Measurements from ENCODE around the gene GALNT18.
A peak's percentile ranks its signal among the peaks of the same experiment; 100 is the strongest.

GALNT18 gene

DNA sequence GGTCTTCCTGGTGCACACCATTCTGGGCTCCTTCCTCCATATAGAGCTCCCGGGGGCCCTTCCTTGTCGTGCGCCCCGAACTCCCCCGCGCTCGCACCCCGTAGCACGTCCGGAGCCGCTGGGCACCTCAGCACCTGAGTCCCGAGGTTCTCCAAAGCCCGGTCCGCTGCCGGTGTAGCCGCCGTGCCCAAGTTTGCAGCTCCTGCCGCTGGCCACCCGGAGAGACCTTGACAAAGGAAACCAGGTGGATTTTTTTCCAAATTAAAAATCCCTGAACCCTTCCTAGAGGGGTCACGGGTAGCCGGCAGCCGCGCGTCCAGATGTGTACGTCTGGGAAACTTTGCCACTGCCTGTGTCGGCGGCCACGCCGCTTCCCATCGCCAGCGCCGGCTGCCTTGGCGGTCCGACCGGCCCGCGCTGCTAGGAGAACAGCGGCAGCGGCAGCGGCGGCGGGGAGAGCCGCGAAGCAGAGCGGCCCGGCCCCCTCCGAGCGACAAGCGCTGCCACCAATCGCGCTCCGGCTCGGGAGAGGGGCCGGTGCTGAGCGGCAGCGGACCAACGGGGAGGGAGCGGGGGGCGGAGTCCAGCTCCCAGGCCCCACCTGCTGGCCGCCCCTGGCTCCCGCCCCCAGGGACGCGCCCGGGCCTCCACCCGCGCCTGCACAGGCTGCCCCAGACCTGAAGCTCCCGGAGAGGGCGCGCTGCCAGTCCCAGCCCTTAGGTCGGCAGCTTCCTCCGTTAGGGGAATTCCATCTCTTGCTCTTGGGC, at the start of gene GALNT18:
GALNT18 (minus strand) TSS at position 433 of the 767 bp plus-strand sequence.
- peak; percentile 86 for DNase-seq (ENCODE audit: low read depth)

DNA sequence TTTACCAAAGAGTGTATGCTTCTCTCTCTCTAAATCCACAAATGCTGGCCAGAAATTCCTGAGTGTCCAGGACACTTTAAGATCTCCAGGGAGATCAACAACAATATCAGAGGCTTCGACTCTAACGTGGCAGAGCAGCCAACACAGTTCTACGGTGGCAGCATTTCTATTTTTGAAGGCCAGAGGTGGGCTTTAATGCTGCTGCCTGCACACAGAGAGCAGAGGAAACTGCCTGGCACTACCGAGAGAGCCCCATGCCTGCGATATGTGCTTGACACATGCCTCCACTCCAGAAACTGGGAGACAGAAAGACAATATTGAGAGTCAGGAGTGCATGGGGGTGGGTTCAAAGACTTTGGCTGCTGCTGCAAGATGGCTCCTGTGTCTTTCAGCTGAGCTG, 48.8 kb upstream of the GALNT18 start:
- DNase-seq (ENCODE audit: low read depth), result no peak

DNA sequence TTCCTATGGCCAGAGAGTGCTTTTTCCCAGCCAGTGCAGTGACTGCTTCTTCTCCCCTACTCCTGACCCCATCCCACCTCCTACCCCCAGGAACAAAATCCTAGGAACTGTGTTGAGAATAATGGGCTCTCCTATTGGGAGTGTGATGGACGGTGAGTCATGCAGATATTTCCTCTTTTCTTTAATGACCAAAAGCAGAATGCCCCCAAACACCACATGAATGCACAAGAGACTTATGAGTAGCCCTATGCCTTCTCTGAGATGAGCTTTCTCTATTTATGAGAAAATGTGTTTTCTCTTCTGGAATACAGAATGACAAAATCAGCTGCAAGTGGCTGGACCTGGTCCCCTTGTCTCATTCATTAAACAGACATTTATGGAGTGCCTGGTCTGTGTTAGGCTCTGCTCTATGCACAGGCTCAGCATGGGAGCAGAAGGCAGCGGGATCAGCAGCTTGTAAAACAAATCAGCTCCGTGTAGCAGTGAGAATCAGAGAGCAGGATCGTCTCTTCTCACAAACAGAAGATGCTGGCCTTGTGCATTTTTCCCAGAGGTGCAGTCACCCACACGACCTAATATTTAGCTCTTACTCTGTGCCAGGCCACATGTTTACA, 47.5 kb upstream of the GALNT18 start:
- DNase-seq (ENCODE audit: low read depth), result no peak

DNA sequence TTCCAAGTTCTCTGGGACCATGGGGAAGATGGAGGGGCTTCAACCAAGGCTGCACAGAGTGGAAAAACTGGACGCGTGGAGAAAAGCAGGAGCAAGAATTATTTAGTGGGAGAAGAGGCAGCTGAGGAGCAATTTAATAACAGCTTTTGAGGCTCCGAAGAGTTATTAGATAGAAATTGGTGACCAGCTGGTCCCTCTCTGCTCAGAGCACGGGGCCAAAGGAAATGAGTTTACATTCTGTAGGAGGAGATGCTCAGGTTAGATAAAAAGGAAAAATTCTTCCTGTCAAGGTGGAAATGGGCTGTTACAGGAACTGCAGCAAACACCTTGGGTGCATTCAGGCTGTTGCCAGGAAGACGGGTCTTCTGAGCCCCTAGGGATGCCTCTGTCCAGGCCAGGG, 47.0 kb upstream of the GALNT18 start:
- DNase-seq (ENCODE audit: low read depth), result no peak

DNA sequence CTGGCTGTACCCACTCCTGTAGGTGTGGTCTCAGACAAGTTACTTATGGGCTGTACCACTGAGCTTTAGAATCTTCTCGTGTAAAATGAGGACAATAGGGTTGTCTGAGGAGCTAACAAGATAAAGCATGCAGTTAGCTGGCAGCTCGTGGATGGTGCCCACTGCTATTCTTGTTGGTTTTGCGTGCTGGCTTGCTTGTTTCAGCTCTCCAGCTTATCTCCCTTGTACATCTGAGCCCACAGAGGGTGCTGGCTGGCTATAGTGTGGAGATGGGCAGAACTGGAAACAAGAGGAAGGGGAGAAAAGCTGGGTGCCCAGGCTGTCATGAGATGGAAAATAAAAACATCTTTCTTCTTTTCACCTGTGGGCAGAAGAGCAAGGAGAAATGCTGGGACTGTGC, 46.5 kb upstream of the GALNT18 start:
- DNase-seq (ENCODE audit: low read depth), result no peak

DNA sequence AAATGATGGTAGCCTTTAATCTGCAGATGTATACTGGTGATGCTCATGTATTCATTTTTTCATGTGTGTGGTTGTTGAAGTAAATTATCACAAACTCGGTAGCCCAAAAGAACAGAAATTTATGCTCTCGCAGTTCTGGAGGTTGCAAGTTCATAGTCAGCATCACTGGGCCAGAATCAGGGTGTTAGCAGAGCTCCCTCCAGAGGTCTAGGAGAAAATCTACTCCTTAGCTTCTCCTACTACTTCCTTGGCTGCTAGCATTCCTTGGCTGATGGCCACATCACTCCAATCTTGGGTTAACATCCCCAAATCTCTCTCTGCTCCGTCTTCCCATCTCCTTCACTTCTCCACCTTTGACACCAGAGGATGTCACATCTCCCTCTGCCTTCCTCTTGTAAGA, 45.3 kb upstream of the GALNT18 start:
- no peak for DNase-seq (ENCODE audit: low read depth)

DNA sequence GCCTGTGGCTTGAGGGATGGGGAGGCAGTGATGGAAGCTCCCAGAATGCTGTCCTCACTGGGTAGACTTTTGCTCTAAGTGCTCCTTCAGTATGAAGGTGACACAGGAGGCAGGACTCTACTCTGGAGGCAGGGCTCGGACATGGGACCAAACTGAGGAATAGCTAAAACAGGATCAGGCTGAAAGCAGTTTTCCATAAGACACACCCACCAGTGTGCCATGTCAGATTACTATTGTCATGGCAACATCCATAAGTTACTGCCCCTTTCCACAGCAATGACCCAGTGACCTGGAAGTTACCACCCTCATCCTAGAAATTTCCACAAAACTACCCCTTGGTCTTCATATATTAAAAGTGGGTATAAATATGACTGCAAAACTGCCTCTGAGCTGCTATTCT, 43.6 kb upstream of the GALNT18 start:
- no peak for DNase-seq (ENCODE audit: low read depth)

DNA sequence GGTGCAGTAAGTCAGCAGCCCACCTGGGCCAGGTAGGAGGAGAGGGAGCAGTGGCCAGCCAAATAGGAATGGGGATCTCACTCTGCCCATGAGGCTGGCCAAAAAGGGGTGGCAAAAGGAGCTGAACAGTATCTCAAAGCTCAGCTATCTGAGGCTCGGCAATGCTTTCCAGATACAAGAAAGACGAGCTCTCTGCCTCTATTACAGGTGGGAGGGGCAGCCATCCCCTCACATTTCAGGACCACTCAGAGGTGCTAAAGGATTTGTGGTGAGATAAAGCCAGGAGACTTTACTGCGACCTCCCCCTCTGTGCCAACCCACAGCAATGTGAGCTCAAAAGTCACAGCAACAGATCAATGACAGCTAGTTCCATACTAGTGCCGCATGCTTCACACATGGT, 42.1 kb upstream of the GALNT18 start:
- no peak for DNase-seq (ENCODE audit: low read depth)

DNA sequence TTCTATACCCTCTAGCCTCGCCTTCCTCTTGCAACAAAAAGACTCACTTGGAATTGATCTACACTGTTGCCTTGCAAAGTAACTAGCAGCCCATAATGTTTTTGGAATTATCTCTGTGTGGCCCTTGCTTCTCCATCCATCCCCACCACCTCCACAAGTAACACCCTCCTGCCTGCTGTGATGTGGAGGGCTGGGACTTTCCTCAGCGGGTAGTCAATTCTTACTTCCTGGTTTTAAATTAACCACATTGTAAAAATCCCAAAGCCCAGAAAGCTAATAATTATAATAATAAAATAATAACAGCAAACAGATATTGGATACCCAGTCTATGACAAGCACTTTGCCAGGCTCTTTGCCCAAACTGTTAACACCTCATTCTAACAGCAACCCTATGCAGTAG, 40.8 kb upstream of the GALNT18 start:
- no peak for DNase-seq (ENCODE audit: low read depth)

DNA sequence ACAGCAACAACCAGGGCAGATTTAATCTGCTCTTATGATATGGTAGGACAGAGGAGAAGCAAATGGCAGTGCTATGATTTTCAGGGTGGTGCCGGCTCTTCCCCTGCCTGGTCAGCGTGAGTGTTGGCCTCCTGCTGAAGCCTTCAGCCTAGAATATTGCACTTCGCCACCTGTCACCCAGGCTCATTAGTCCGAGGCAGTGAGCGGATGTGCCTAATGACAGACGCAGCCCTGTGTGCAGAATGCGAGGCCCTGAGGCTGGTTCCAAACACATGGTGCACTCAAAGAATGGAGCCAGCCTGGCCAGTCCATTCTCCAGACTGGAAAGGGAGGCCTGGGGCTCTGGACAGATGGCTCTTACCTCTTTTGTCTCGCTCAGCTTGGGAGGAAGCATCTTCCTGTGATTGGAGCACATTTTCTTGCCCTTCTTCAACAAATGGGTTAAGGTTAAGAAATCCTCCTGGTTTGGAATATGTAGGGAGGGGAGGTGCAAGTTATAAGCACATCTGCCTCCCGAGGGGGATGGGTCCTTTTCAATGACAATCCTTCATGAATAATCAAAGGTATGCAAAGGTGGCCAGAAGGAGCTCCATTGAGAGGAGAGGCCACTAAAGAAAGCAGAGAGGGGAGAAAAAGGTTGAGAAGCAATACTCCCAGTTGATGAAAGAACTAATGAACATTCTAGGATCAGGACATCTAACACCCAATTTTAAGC, 39.7 kb upstream of the GALNT18 start:
- DNase-seq (ENCODE audit: low read depth), result no peak

DNA sequence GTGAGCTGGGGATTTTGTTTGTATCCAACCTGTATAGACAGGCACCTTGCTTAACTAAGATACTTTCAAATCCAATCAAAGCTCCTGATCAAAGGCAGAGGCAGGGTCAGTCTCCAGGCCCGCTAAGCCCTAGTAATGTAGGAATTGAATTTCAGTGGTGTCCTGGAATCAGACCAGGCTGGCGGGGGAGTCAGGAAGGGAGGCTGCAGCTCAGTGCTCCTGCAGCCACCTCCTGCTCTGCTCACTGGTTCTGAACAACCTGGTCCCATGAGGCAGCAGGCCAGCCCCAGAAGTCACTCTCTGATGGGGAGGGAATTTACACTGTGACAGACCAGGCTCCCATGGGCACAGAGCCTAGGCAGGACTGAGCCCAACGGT, 38.5 kb upstream of the GALNT18 start:
- DNase-seq (ENCODE audit: low read depth), result no peak

DNA sequence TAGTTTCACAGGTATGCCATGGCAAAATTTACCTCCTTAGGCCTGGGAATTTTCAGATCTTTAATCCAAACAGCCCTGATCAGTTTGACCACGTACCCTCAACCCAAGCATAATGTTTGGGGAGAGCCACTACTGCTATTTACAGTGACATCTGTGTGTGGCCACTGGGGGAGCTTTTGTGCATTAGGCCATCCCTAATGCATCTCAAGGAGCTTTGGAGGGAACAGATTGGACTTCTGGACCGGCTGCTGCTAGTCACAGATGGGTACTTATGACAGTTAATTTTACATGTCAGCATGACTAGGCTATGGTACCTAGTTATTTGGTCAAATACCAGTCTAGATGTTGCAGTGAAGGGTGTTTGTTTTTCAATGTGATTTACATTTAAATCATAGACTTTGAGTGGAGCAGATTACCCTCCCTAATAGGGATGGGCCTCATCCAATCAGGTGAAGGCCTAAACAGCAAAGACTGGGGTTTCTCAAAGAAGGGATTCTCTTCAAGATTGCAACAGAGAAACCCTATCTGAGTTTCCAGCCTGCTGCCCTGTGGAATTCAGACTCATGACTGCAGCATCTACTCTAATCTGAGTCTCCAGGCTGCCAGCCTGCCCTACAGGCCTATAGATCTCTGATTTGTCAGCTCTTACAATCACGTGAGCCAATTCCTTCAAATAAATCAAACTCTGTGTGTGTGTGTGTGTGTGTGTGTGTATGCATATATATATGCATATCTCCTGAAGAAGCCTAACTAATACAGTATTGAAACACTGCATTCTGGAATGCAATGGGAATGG, 38.0 kb upstream of the GALNT18 start:
- no peak for DNase-seq (ENCODE audit: low read depth)

DNA sequence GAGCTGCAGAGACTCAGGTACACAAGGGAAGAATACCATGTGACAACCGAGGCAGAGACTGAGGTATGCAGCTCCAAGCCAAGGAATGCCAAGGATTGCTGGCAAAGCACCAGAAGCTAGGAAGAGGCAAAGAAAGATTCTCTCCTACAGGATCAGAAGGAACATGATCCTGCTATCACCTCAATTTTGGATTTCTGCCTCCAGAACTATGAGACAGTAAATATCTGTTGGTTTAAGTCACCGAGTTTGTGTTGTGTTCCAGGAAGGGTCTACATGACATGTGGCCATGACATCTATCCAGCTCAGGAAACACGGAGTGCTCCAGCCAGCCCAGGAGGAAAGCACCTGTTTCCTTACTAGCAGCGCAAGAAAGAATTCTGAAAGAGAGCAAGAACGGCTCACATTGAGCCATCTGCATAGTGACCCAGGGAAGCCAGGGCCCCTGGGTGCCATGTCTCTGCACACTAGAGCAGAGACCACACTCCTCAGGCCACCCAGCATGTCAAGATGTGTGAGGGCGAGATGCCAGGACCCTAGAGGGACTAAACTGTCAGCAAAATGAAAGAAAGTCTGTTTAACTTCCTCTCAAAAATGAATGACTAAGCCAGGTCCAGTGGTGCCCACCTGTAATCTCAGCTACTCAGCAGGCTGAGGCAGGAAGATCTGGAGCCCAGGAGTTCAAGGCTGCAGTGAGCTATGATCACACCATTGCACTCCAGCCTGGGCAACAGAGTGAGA, 35.6 kb upstream of the GALNT18 start:
- no peak for DNase-seq (ENCODE audit: low read depth)

DNA sequence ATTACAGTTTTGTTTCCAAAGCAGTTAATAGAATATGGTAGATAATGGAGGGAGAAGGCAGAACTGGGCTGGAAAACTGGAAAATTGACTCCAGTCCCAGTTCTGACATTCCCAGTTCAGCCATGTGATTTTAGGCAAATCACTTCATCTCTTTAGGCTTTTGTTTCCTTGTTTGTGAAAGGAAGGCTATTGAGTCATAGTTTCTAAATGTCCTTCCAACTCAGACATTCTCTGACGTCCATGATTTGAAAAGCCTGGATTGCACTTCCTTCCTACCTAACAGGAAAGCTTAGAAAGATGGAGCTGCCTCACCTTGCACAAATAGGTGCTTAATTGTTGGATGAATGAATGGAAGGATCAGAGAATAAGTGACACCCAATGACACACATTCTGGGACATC, 19.8 kb upstream of the GALNT18 start:
- DNase-seq (ENCODE audit: low read depth), result no peak

DNA sequence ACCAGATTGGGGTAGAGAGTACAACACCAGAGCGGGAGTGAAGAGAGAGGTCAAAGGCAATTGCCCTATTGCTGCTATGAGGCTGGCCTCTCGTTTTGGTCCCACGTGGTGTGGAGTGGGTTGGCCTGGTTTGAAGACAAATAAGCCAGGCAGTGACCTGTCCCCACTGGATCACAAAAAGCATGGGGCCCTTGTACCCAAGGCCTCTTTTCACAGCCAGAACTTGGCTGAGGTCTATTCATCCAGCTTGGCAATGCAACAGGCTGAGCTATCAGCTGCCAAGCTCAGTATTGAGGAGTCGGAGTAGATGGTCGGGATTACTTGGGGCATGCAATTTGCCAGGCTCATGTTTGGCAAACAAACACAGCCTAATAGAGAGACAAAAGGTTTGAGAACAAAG, 19.2 kb upstream of the GALNT18 start:
- DNase-seq (ENCODE audit: low read depth), result no peak

DNA sequence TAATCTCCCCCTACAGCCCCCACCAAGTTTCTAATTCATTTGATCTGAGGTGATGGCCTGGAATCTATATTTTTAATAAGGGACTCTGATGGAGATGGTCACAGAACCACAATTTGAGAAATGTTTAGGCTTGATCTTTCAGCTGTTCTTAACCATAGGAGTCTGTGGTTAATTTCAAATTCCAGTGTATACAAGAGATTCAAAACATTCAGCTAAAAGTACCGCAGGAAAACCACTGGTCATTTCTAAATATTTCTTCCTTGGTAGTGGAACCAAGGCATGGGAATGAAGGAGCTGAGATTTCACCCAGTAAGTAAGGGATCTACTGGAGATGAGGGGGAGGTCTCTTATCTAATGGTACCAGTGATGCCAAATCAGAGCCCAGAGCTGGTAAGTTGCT, 18.3 kb upstream of the GALNT18 start:
- DNase-seq (ENCODE audit: low read depth), result no peak

DNA sequence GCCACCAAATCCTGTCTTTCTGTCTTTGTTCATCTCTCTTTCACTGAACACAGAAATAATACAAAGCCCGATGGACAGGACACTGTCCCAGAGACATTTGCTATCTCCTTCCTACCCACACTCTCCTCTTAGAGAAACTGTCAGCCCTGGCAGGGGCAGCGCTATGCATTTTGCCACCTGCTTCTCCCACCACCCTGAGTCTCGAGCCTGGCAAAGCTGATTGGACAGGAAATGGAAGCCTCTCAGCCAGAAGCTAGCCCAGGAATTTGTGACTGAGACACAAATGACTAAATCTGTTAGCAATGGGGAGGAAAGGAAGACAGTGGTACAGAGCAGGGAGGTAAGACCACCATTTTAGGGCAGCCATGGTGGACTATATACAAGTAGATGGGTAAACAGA, 14.9 kb upstream of the GALNT18 start:
- DNase-seq (ENCODE audit: low read depth), result no peak

DNA sequence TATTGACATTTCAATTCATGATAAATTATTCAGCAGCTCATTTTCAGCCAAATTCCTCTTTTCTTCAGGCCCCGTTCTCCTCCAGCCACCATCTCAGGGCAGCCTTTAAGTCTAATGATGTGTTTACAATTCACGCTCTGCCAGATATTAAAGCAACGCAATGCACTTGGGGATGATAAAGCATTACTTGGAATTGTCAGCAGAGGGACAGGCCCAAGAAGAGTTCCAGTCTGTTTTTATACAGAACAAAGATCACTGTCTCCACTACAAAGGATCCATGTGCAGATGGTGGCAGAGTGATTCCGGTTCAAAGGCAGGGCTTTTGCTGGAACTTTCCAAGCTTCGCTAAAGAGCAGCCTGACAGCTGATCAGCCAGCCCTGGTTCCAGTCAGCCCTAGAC, 13.6 kb upstream of the GALNT18 start:
- no peak for DNase-seq (ENCODE audit: low read depth)

DNA sequence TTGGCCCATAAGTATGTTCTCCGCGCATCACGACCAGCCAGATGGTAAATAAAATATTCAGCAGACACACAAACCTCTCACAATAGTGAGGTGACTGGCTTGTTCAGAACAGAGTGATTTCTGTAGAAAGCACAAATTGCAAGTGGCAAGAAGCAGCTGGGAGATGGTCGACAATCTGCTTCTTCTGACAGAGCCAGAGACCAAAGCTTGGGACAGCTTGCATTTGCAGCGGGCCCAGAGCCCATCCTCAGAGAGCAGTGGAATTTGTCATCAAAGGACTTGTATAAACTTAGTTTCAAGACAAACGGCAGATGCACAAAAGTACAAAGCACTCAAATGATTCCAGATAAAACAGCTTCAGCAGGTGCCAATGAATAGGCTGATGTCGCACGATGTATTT, 7.6 kb upstream of the GALNT18 start:
- DNase-seq (ENCODE audit: low read depth), result no peak

DNA sequence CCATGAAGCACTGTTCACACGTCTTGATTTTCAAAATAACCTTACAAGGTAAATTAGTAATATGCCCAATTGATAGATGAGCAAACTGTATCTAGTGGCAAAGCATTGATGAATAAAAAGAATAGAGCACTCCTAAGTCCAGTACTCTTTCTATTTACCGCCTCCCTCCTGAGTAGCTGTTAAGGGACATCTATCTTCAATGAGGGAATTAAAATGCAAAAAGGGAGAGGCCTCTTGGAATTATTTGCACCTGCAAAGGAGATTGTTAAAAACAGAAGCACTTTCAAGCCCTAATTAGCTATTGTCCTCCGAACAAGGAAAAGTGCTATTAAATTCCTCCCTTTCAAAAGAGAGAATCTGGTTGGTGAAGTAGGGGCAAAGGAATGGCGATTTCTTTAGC, 6.8 kb upstream of the GALNT18 start:
- no peak for DNase-seq (ENCODE audit: low read depth)

DNA sequence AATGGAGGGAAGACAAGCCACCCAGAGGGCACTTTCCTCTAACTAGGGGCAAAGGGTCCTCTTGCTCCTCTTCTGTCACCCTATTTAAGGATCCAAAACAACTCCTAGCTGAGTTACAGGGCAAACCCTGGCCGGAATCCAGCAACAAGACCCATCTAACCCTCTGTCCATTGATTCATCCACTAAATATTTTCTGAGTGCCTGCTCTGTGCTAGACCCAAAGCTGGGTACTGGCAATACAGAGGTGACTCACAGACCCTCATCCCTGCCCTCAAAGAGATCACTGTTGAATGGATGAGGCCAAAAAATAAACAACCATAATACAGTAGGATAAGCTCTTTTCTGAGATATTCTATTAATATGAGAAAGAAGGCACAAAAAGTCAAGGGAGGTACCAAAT, 4.3 kb upstream of the GALNT18 start:
- DNase-seq (ENCODE audit: low read depth), result no peak

DNA sequence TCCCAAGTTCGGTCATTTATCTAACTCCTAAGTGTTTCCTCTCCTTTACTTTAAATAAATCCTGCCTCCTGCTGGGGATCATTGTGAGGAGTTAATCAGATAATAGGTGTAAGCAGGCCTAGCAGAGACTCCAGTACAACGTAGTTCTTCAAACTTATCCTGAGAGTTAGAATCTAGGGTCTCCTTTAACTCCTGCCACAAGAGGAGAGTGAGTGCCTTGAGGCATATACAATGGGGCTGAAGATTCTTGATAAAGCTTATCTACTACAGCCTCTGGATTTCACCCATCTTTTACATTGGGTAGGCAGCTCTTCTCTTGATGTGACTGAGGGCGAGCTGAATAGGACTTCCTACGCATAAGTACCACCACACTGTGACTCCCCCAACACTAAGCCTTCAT, 3.1 kb upstream of the GALNT18 start:
- no peak for DNase-seq (ENCODE audit: low read depth)
